Epidermal melanocyte (primary cell): ENCODE data around the gene FARS2.
"Not testable (repeated sequence)": the region's sequence is repeated elsewhere in the genome, so short reads cannot be mapped to it uniquely, and the experiment has no call there.

Source experiments
- DNase-seq: peaks from one replicate; pipeline ENCODE4 v3.0.0; 2011; ENCODE audit warnings: low spot score; ENCODE audit not compliant: insufficient read length

Gene FARS2

DNA sequence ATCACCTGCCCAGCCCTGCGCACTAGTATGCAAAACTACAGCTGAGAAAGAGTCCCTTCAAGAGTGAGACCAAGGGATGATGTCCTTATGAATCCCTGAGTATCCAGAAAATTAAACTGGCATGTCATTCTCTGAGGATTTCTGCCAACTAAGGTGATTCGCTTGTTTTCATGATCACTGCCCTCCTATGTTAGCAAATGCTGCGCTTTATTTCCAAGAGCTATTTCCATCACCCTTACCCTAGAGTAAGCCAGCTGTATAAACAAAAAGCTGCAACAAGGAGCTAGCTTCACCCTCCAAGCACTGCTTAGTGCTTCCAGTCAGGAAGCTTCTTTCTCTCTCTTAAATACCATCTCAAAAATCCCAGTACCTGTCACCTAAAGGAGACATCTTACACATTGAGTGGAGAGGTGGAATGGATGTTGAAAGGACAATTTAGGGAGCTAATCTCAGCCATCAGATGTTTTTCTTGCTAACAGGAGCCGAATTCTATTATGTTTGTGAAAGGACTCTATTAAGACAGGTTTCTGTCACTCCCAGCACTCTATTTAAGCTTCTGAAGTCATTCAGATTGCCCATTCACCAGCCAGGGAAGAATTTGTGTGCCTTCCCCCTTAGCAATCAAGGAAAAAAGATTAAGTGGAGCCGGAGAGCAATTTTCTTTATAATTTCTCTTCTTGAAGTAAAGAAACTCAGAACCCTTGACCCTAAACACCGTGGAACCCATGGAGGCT, 423.2 kb downstream of the FARS2 start:
- DNase-seq, result no peak

- no peak for DNase-seq
These were observed 432.2 kb downstream of the FARS2 start for GRCh38 chr6:5693225-5694145.

DNA sequence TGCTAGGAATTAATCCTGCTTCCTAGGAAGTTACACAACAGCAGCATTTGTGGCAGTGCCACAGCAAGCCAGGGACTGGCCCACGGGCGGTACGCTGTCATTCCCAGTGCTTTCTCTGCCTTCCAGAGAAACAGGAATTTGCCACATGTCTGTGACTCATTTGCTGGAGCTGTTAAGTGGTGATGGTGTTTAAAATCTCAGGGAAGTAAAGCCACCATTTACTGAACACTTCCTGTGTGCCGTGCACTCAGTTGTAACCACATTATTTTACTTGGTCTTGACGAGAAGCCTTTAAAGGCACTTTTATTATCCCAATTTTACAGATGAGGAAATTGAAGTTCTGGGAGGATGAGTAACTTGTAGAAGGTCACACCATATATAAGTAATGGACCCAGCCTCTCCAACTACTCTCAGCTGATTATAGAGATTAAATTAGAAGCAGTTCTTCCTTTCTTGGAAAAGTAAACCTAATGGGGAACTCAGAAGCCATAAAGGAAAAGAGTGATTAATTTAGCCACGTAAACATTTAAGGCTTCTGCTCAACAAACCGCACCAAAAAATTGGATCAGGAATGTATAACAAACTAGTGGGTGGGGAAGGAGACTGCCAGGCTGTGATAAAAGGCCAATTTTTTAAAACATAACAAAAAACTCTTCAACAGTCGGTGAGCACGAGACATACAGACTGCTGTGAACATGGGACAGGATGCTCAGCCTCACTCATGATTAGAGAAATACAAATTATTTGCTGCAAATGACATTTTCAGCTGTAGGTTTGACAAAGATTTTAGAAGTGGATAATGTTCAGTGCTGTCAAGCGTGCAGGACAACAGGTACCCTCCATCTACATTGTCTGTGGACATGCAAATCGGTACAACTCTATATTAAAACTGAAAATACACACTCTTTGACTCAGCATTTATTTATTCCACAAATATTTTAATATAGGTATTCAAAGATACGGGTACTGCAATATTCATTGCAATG, 434.2 kb downstream of the FARS2 start:
- DNase-seq, result peak; percentile 31

DNA sequence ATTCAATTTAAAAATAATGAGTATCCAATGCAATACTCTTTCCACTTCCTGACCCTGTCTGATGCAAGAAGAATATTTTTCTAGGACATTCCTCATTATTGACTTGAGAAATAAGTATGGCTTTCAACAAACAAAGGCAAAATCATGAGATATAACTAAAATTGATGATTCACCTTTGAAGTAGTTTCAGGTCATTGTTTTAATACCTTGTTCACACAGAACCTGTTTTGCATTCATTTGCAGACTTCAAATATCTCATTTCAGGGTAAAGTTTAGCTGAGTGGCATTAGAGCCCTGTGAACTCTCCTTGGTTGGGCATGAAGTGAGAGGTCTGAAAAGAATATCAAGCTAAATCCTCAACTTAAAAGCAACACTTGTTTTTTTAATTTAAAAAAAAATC, 436.2 kb downstream of the FARS2 start:
- no peak for DNase-seq

- DNase-seq, result no peak
These were observed 437.0 kb downstream of the FARS2 start for GRCh38 chr6:5698318-5698717.

- not testable (repeated sequence) for DNase-seq
These were observed 437.8 kb downstream of the FARS2 start for GRCh38 chr6:5699064-5699463.

GRCh38 chr6:5701174-5701573, 439.9 kb downstream of the FARS2 start:
- no peak for DNase-seq

DNA sequence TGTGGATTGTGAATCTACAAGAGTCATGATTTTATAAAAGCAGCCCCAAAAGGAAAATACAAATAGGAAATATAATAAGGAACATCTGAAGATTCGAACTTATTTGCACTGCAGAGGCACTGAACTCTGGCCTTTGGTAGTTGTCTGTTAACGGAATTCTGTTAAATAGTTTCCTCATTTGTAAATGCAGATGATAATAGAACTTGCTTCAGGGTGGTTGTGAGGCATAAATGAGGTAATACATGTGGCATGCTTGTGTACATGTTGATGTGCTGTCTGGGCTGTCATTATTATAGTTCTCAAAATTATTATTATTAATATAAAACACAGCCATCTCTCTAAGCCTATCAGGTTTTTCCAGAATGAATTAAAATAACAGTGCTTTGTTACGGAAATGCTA, 443.4 kb downstream of the FARS2 start:
- no peak for DNase-seq

DNA sequence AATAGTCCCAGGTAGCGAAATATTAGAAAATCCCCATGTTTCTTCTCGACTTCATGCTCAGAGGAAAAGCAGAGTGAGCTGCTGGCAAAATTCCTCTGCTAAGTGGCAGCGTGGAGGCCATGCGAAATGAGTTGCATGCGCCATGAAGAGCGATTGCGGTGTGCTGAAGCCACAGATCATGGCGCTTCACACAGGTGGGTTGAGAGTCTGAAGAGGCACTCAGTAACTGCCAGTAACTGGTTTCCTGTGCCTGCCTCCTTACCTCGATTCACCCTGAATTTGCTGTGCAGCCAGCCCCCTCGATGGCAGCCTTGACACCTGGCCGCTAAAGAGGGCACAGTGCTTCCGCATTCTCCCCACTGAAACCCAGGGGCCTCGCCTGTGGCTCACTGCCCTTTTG, 443.9 kb downstream of the FARS2 start:
- DNase-seq, result no peak

GRCh38 chr6:5706124-5707033, 445.1 kb downstream of the FARS2 start:
- no peak for DNase-seq

- DNase-seq, result no peak
These were observed 446.1 kb downstream of the FARS2 start for GRCh38 chr6:5707281-5708045.

GRCh38 chr6:5710516-5710915, 449.2 kb downstream of the FARS2 start:
- no peak for DNase-seq

DNA sequence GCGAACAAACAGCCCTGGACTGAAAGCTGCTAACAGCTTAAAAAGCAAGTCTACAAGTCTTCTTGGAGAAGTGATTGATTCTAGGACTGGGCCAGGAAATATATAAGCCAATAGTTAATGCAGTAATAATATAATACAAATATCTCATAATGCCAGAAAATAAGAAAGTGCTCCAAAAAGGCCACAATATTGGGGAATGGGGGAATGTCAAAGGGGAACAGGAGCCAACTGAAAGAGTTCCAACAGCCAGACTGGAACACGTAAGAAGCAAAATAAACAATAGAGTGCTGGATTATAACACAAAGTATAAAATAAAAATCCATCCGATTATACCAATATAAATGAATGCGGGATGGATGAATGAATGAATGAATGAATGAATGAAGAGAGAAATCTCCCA, 449.6 kb downstream of the FARS2 start:
- DNase-seq, result no peak

DNA sequence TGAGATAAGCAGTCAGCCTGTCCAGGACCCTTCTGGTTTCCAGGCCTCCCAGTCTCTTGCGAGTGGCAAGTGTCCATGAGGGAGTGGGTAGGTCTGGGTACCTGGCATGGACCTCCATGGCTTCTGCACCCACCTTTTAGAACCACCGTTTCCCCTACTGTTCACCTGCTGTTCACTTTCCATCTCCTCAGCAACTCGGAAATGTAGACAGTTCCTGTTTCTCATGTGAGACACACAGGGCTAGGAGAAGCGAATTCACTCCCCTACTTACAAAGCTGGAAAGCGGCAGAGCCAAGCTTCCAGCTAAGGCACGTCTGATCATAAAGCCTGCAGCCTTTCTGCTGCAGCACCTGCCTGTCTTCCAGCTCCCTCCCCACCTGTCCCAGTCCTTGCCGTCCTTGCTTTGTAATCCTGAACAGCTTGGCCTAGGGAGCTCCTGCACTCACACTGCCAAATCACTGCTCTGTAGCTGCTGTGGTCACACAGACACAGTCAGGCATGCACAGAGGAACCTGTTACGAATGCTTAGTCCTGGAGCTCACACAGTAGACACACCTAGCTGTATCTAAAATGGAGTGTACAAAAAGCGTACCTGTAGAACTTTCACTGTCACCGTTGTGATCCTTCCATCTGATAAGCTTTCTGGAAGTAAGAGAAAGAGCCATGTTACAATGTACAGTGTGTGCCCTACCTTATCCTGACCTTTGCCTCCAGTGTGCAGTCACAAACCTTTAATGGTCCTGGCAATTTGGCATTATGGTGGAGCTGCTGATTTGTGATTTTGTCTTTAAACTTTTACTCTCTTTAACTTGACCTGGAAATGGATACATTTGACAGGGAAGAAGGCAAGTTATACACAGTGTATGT, 451.3 kb downstream of the FARS2 start:
- DNase-seq, result no peak

GRCh38 chr6:5713519-5713918, 452.2 kb downstream of the FARS2 start:
- no peak for DNase-seq

GRCh38 chr6:5718231-5718947, 457.1 kb downstream of the FARS2 start:
- DNase-seq, result no peak

- no peak for DNase-seq
These were observed 462.8 kb downstream of the FARS2 start for GRCh38 chr6:5723841-5724691.
